NB4 (cell line): ENCODE results near the gene BICD1.
A peak's percentile ranks its signal among the peaks of the same experiment; 100 is the strongest.

ENCODE experiments used
- DNase-seq: peaks from one replicate; pipeline ENCODE4 v3.0.0; 2010; ENCODE audit warnings: low read depth
- H3K4me3 ChIP-seq: one replicate; pipeline ENCODE4 v1.5.1; 2011; ENCODE audit warnings: mild to moderate bottlenecking, low read depth, low read length, moderate library complexity
- CTCF ChIP-seq: IDR thresholded peaks from one replicate; pipeline ENCODE4 v1.5.1; 2012; ENCODE audit warnings: low read depth, low read length
- MAX ChIP-seq: IDR thresholded peaks from 2 replicates; pipeline ENCODE4 v1.6.1; 2011; ENCODE audit warnings: low read depth, low read length
- MYC ChIP-seq: IDR thresholded peaks from 2 replicates; pipeline ENCODE4 v1.6.1; 2011; ENCODE audit warnings: low read depth, low read length
- POLR2A ChIP-seq: IDR thresholded peaks from 2 replicates; pipeline ENCODE4 v1.6.1; 2011; ENCODE audit warnings: mild to moderate bottlenecking; ENCODE audit not compliant: insufficient read length; ENCODE audit errors: extremely low read depth

Gene BICD1

GRCh38 chr12:32366714-32367113 lies 260.1 kb downstream of the BICD1 start:
- no peak for DNase-seq
- no peak for TF ChIP-seq MAX
- TF ChIP-seq POLR2A: no peak
- TF ChIP-seq CTCF: no peak
- no peak for TF ChIP-seq MYC
- no peak overlapping the region for H3K4me3 ChIP-seq

- TF ChIP-seq POLR2A (no peak), MAX (no peak), MYC (no peak), CTCF (no peak)
- no peak overlapping the region for H3K4me3 ChIP-seq
Measured at GRCh38 chr12:32367381-32367780, 260.7 kb downstream of the BICD1 start.

GRCh38 chr12:32369202-32369601 lies 262.6 kb downstream of the BICD1 start:
- no peak overlapping the region for H3K4me3 ChIP-seq
- DNase-seq: no peak
- no peak for TF ChIP-seq MAX
- no peak for TF ChIP-seq POLR2A
- no peak for TF ChIP-seq CTCF
- no peak for TF ChIP-seq MYC

More at GRCh38 chr12:32367381-32367780, 260.7 kb downstream of the BICD1 start:
- no peak for DNase-seq

GRCh38 chr12:32377344-32378055 lies 270.9 kb downstream of the BICD1 start:
- TF ChIP-seq MYC: no peak
- no peak for DNase-seq
- no peak overlapping the region for H3K4me3 ChIP-seq

GRCh38 chr12:32379213-32379612 lies 272.6 kb downstream of the BICD1 start:
- DNase-seq: peak; percentile 20
- H3K4me3 ChIP-seq: no peak overlapping the region
- TF ChIP-seq MYC (no peak), MAX (no peak), POLR2A (no peak), CTCF (no peak)

GRCh38 chr12:32379667-32380066 lies 273.0 kb downstream of the BICD1 start:
- TF ChIP-seq MYC (no peak), POLR2A (no peak), MAX (no peak), CTCF (no peak)
- no peak overlapping the region for H3K4me3 ChIP-seq
- no peak for DNase-seq
